ENCODE data around the gene SNAP91. TPM values are rescaled to one million over a fixed set of nuclear protein-coding genes. Genes with fewer than 3 reads are reported as not detected.
A peak's percentile ranks its signal among the peaks of the same experiment; 100 is the strongest.

SNAP91 gene
- total and polyA plus RNA-seq, 5 donors from 2014 or later: not detected

GRCh38 chr6:83511266-83511665 lies 197.6 kb downstream of the SNAP91 start:
- Mint-ChIP-seq H3K36me3 (no peaks in the 10 kb centered on the region), H3K4me1 (peaks cover 0 to 7% (median 0%) of the 10 kb centered on the region in 4 donors), H3K9me3 (peaks cover 0 to 3% (median 0%) of the 10 kb centered on the region in 7 donors), H3K4me3 (no peak overlapping the region), H3K27me3 (peaks cover 39% of the 10 kb centered on the region), H3K27ac (no peak overlapping the region)
- no peak for ATAC-seq (ENCODE audit: low read depth in 2 of 2)
- no peaks in the 10 kb centered on the region for H3K36me3 ChIP-seq (ENCODE audit: control insufficient read depth, insufficient read depth, low read length)
- no peak overlapping the region for H3K4me3 ChIP-seq (ENCODE audit: low read depth, low read length)
- peaks cover 13% of the 10 kb centered on the region for H3K27me3 ChIP-seq (ENCODE audit: control insufficient read depth, insufficient read depth, low read length)
- no peak for DNase-seq
- H3K9me3 ChIP-seq (ENCODE audit: control insufficient read depth in 2 of 2, low read length in 2 of 2): no peaks in the 10 kb centered on the region
- no peaks in the 10 kb centered on the region for H3K4me1 ChIP-seq (ENCODE audit: control insufficient read depth, insufficient read depth, low read length, poor library complexity, severe bottlenecking)
- no peak overlapping the region for H3K27ac ChIP-seq (ENCODE audit: insufficient read depth, low read length, poor library complexity, severe bottlenecking)

GRCh38 chr6:83510791-83511190 lies 198.1 kb downstream of the SNAP91 start:
- no peaks in the 10 kb centered on the region for H3K36me3 Mint-ChIP-seq
- peaks cover 13% of the 10 kb centered on the region for H3K27me3 ChIP-seq (ENCODE audit: control insufficient read depth, insufficient read depth, low read length)
- peaks cover 0 to 7% (median 0%) of the 10 kb centered on the region in 4 donors for H3K4me1 Mint-ChIP-seq
- DNase-seq (no peak), ATAC-seq (ENCODE audit: low read depth in 2 of 2) (no peak)
- H3K9me3 ChIP-seq (ENCODE audit: control insufficient read depth in 2 of 2, low read length in 2 of 2): no peaks in the 10 kb centered on the region
- peaks cover 0 to 3% (median 0%) of the 10 kb centered on the region in 7 donors for H3K9me3 Mint-ChIP-seq
- H3K36me3 ChIP-seq (ENCODE audit: control insufficient read depth, insufficient read depth, low read length): no peaks in the 10 kb centered on the region
- no peak overlapping the region for H3K4me3 ChIP-seq (ENCODE audit: low read depth, low read length)
- H3K27ac ChIP-seq (ENCODE audit: insufficient read depth, low read length, poor library complexity, severe bottlenecking): no peak overlapping the region
- H3K27me3 Mint-ChIP-seq: peaks cover 39% of the 10 kb centered on the region
- H3K27ac Mint-ChIP-seq: peak overlapping the region in 1 of 3 donors; percentile 43
- no peak overlapping the region for H3K4me3 Mint-ChIP-seq
- H3K4me1 ChIP-seq (ENCODE audit: control insufficient read depth, insufficient read depth, low read length, poor library complexity, severe bottlenecking): no peaks in the 10 kb centered on the region

- H3K4me3 Mint-ChIP-seq: no peak overlapping the region
- no peaks in the 10 kb centered on the region for H3K36me3 Mint-ChIP-seq
- Histone ChIP-seq H3K9me3 (ENCODE audit: control insufficient read depth in 2 of 2, low read length in 2 of 2) (no peaks in the 10 kb centered on the region), H3K4me3 (ENCODE audit: low read depth, low read length) (no peak overlapping the region), H3K27ac (ENCODE audit: insufficient read depth, low read length, poor library complexity, severe bottlenecking) (no peak overlapping the region), H3K4me1 (ENCODE audit: control insufficient read depth, insufficient read depth, low read length, poor library complexity, severe bottlenecking) (no peaks in the 10 kb centered on the region), H3K27me3 (ENCODE audit: control insufficient read depth, insufficient read depth, low read length) (peaks cover 13% of the 10 kb centered on the region), H3K36me3 (ENCODE audit: control insufficient read depth, insufficient read depth, low read length) (no peaks in the 10 kb centered on the region)
- ATAC-seq (ENCODE audit: low read depth in 2 of 2) (no peak), DNase-seq (no peak)
- peaks cover 0 to 7% (median 0%) of the 10 kb centered on the region in 4 donors for H3K4me1 Mint-ChIP-seq
- no peak overlapping the region for H3K27ac Mint-ChIP-seq
- peaks cover 31% of the 10 kb centered on the region for H3K27me3 Mint-ChIP-seq
- peaks cover 0 to 3% (median 0%) of the 10 kb centered on the region in 7 donors for H3K9me3 Mint-ChIP-seq
These were observed 199.5 kb downstream of the SNAP91 start for GRCh38 chr6:83509441-83509840.

- H3K4me1 Mint-ChIP-seq: no peaks in the 10 kb centered on the region
- Histone ChIP-seq H3K9me3 (ENCODE audit: control insufficient read depth in 2 of 2, low read length in 2 of 2) (no peaks in the 10 kb centered on the region), H3K27ac (ENCODE audit: insufficient read depth, low read length, poor library complexity, severe bottlenecking) (no peak overlapping the region), H3K4me3 (ENCODE audit: low read depth, low read length) (no peak overlapping the region), H3K36me3 (ENCODE audit: control insufficient read depth, insufficient read depth, low read length) (no peaks in the 10 kb centered on the region), H3K27me3 (ENCODE audit: control insufficient read depth, insufficient read depth, low read length) (no peaks in the 10 kb centered on the region), H3K4me1 (ENCODE audit: control insufficient read depth, insufficient read depth, low read length, poor library complexity, severe bottlenecking) (no peaks in the 10 kb centered on the region)
- DNase-seq (no peak), ATAC-seq (ENCODE audit: low read depth in 2 of 2) (no peak)
- H3K36me3 Mint-ChIP-seq: no peaks in the 10 kb centered on the region
- H3K4me3 Mint-ChIP-seq: no peak overlapping the region
- H3K9me3 Mint-ChIP-seq: peaks cover 0 to 8% (median 2%) of the 10 kb centered on the region in 7 donors
- H3K27me3 Mint-ChIP-seq: peaks cover 5% of the 10 kb centered on the region
- H3K27ac Mint-ChIP-seq: no peak overlapping the region
These were observed 203.5 kb downstream of the SNAP91 start for GRCh38 chr6:83505356-83505755.

Other genes with a start within 250 kb of the SNAP91 start
- not detected for gene PRSS35, start 196.6 kb downstream of the SNAP91 start, total RNA-seq
- gene PRSS35, start 196.6 kb downstream of the SNAP91 start, polyA plus RNA-seq: not detected
- not detected for gene RIPPLY2, start 144.3 kb upstream of the SNAP91 start, total RNA-seq
- not detected for gene RIPPLY2, start 144.3 kb upstream of the SNAP91 start, polyA plus RNA-seq
- 28.3 TPM for gene CYB5R4, start 150.6 kb upstream of the SNAP91 start, total RNA-seq
- gene CYB5R4, start 150.6 kb upstream of the SNAP91 start, polyA plus RNA-seq: 10 to 100 TPM; 34.6 to 53.1 (median 39.0) TPM

All from CD4-positive, CD25-positive, alpha-beta regulatory T cell (primary cell).